SK-N-SH treated with all-trans-retinoic acid at 6 μM for 48 hours (cell line): ENCODE results near the gene HSD17B1.

Experiments used
- ATAC-seq: fragments of 200-7000 bp; cut with Tn5 transposase; 3 replicates; pipeline ENCODE4 v1.9.1; 2020; ENCODE audit warnings: mild to moderate bottlenecking, moderate library complexity
- ARNTL ChIP-seq: fragments of 450-650 bp; formaldehyde crosslinking; IDR thresholded peaks from 2 replicates; pipeline ENCODE4 v1.5.0; 2020; ENCODE audit warnings: low read depth, mild to moderate bottlenecking, moderate library complexity, borderline replicate concordance
- BACH2 ChIP-seq: fragments of 250-450 bp; sonication (Bioruptor Pico); IDR thresholded peaks from 2 replicates; pipeline ENCODE4 v1.9.0; 2021; ENCODE audit warnings: mild to moderate bottlenecking, borderline replicate concordance
- CREB5 ChIP-seq: fragments of 250-450 bp; sonication (Bioruptor Pico); IDR thresholded peaks from 2 replicates; pipeline ENCODE4 v1.5.1; 2020; ENCODE audit warnings: low read depth, mild to moderate bottlenecking, moderate library complexity
- CSDC2 ChIP-seq: fragments of 250-450 bp; sonication (Bioruptor Pico); IDR thresholded peaks from 2 replicates; pipeline ENCODE4 v1.5.0; 2020; ENCODE audit warnings: mild to moderate bottlenecking, moderate library complexity
- CSRNP3 ChIP-seq: fragments of 250-450 bp; sonication (Bioruptor Pico); IDR thresholded peaks from 2 replicates; pipeline ENCODE4 v1.5.1; 2021; ENCODE audit warnings: mild to moderate bottlenecking, moderate library complexity
- GLIS3 ChIP-seq: fragments of 250-450 bp; sonication (Bioruptor Pico); IDR thresholded peaks from 2 replicates; pipeline ENCODE4 v1.5.0; 2020; ENCODE audit warnings: mild to moderate bottlenecking, moderate library complexity
- ISL1 ChIP-seq: fragments of 250-450 bp; sonication (Bioruptor Pico); IDR thresholded peaks from 2 replicates; pipeline ENCODE4 v2.1.2; 2022; ENCODE audit warnings: mild to moderate bottlenecking, moderate library complexity
- OSR1 ChIP-seq: fragments of 250-450 bp; sonication (Bioruptor Pico); IDR thresholded peaks from 2 replicates; pipeline ENCODE4 v1.8.0; 2022; ENCODE audit warnings: moderate library complexity, mild to moderate bottlenecking, inconsistent platforms
- POU6F1 ChIP-seq: fragments of 250-450 bp; sonication (Bioruptor Pico); IDR thresholded peaks from 2 replicates; pipeline ENCODE4 v1.8.0; 2021; ENCODE audit warnings: low read depth, mild to moderate bottlenecking, moderate library complexity, borderline replicate concordance
- PPARA ChIP-seq: fragments of 250-450 bp; sonication (Bioruptor Pico); IDR thresholded peaks from 2 replicates; pipeline ENCODE4 v1.5.0; 2020; ENCODE audit warnings: mild to moderate bottlenecking, borderline replicate concordance
- RARB ChIP-seq: fragments of 250-450 bp; sonication (Bioruptor Pico); IDR thresholded peaks from 2 replicates; pipeline ENCODE4 v1.8.0; 2021; ENCODE audit warnings: mild to moderate bottlenecking, moderate library complexity
- SNAI2 ChIP-seq: fragments of 250-450 bp; sonication (Bioruptor Pico); IDR thresholded peaks from 2 replicates; pipeline ENCODE4 v1.5.0; 2020; ENCODE audit warnings: mild to moderate bottlenecking, moderate library complexity
- TCF4 ChIP-seq: fragments of 250-450 bp; sonication (Bioruptor Pico); IDR thresholded peaks from 2 replicates; pipeline ENCODE4 v1.8.0; 2021; ENCODE audit warnings: mild to moderate bottlenecking, moderate library complexity, borderline replicate concordance
- TOX ChIP-seq: fragments of 250-450 bp; sonication (Bioruptor Pico); IDR thresholded peaks from 2 replicates; pipeline ENCODE4 v1.8.0; 2021; ENCODE audit warnings: mild to moderate bottlenecking, moderate library complexity, borderline replicate concordance
- ZC3H10 ChIP-seq: fragments of 250-450 bp; sonication (Bioruptor Pico); IDR thresholded peaks from 2 replicates; pipeline ENCODE4 v1.5.1; 2021; ENCODE audit warnings: mild to moderate bottlenecking, moderate library complexity
- ZFP30 ChIP-seq: fragments of 450-650 bp; formaldehyde crosslinking; IDR thresholded peaks from 2 replicates; pipeline ENCODE4 v1.5.0; 2022; ENCODE audit warnings: mild to moderate bottlenecking, moderate library complexity
- ZNF565 ChIP-seq: fragments of 450-650 bp; formaldehyde crosslinking; conservative IDR thresholded peaks from 2 replicates; pipeline ENCODE4 v1.5.0; 2020; ENCODE audit warnings: low read depth, mild to moderate bottlenecking, moderate library complexity
- ZNF70 ChIP-seq: fragments of 450-650 bp; formaldehyde crosslinking; IDR thresholded peaks from 2 replicates; pipeline ENCODE4 v1.5.0; 2020; ENCODE audit warnings: mild to moderate bottlenecking, moderate library complexity

The HSD17B1 gene

GRCh38 chr17:42527932-42528331 lies 24.8 kb upstream of the HSD17B1 start (continued):
- no peak for TF ChIP-seq POU6F1 (CRISPR knock-in tag)
- TF ChIP-seq ZC3H10: no peak
- no peak for TF ChIP-seq ISL1 (CRISPR knock-in tag)
- TF ChIP-seq OSR1 (CRISPR knock-in tag): no peak
- TF ChIP-seq, all 23 proteins: peak for 0

GRCh38 chr17:42529061-42529460 lies 23.7 kb upstream of the HSD17B1 start:
- no peak for ATAC-seq
- TF ChIP-seq RARB (CRISPR knock-in tag) (no peak), BACH2 (CRISPR knock-in tag) (no peak), GLIS3 (CRISPR knock-in tag) (no peak)

- TF ChIP-seq ZFP30 (CRISPR knock-in tag): no peak
- TF ChIP-seq POU6F1 (CRISPR knock-in tag): no peak
- TF ChIP-seq CREB5 (CRISPR knock-in tag): no peak
- no peak for TF ChIP-seq ZNF565 (CRISPR knock-in tag)
- TF ChIP-seq CSRNP3 (CRISPR knock-in tag): no peak
- no peak for TF ChIP-seq ISL1 (CRISPR knock-in tag)
- TF ChIP-seq OSR1 (CRISPR knock-in tag): no peak
- no peak for TF ChIP-seq CSDC2 (CRISPR knock-in tag)
- no peak for TF ChIP-seq GLIS3 (CRISPR knock-in tag)
- ATAC-seq: no peak
Measured at GRCh38 chr17:42530952-42531454, 21.7 kb upstream of the HSD17B1 start.

GRCh38 chr17:42531455-42532354 lies 21.0 kb upstream of the HSD17B1 start:
- ATAC-seq: peak; percentile 30
- TF ChIP-seq SNAI2 (CRISPR knock-in tag): no peak
- no peak for TF ChIP-seq PPARA
- TF ChIP-seq ZNF70: no peak
- TF ChIP-seq TOX (CRISPR knock-in tag): no peak
- no peak for TF ChIP-seq ARNTL
- no peak for TF ChIP-seq ZFP30 (CRISPR knock-in tag)
- TF ChIP-seq ZC3H10: no peak
- TF ChIP-seq, all 23 proteins: peak for 0

GRCh38 chr17:42535155-42536047 lies 17.3 kb upstream of the HSD17B1 start:
- no peak for TF ChIP-seq OSR1 (CRISPR knock-in tag)
- TF ChIP-seq CSDC2 (CRISPR knock-in tag): no peak
- no peak for TF ChIP-seq ISL1 (CRISPR knock-in tag)
- no peak for TF ChIP-seq ZNF70
- TF ChIP-seq TCF4 (CRISPR knock-in tag): no peak
- peak; percentile 19; the same call in 1 of the 2 replicates for TF ChIP-seq CREB5 (CRISPR knock-in tag)
- ATAC-seq: peak; percentile 26
